Fibroblast of gingiva (primary cell): Measurements from ENCODE around the gene SS18L1.

Experiments
- DNase-seq: peaks from one replicate; pipeline ENCODE4 v3.0.0-alpha.2; 2011; ENCODE audit warnings: low read depth

The SS18L1 gene

GRCh38 chr20:62195736-62196135 is 52.2 kb downstream of the SS18L1 start:
- DNase-seq: no peak

GRCh38 chr20:62196286-62196685 is 52.7 kb downstream of the SS18L1 start:
- no peak for DNase-seq

DNA sequence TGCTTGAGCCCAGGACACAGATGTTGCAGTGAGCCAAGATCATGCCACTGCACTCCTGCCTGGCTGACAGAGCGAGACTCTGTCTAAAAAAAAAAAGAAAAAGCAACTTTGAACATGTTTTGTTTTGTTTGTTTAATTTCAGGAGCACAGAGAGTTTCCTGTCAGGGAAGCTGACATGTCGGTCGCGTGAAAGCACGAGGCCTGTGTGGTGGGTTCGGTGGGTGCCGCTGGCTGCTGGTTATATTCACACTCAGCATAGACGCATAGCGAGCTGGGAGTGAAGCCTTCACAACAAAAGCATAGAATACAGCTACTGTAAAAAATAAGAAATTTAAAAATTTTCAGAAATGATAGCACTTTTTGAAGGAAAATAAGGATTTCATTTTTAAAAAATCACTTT is 53.7 kb downstream of the SS18L1 start:
- DNase-seq: no peak

GRCh38 chr20:62197801-62198200 is 54.2 kb downstream of the SS18L1 start:
- no peak for DNase-seq

GRCh38 chr20:62198496-62198895 is 54.9 kb downstream of the SS18L1 start:
- DNase-seq: no peak

GRCh38 chr20:62198931-62199330 is 55.4 kb downstream of the SS18L1 start:
- no peak for DNase-seq

DNA sequence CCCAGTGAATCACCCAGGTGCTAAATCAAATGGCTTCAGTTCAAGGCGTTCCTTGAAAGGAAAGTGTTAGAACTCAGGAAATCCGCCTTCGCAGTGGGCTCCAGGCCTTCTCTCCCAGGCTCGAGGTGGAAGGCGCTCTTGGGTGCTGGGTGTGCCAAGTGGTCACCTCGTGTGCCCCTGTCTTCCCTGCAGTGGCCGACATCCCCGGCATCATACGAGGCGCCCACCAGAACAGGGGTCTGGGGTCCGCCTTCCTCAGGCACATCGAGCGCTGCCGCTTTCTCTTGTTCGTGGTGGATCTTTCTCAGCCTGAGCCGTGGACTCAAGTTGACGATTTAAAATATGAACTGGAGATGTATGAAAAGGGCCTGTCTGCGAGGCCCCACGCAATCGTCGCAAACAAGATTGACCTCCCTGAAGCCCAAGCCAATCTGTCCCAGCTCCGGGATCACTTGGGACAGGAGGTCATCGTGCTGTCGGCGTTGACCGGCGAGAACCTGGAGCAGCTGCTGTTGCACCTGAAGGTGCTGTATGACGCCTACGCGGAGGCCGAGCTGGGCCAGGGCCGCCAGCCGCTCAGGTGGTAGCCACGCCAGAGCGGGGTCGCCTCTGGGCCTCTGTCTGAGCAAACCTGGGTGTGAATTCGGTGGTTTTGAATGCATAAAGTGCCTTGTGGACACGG is 57.1 kb downstream of the SS18L1 start:
- no peak for DNase-seq

GRCh38 chr20:62201173-62202082 is 57.9 kb downstream of the SS18L1 start:
- no peak for DNase-seq

- DNase-seq: peak; percentile 13
Observed at GRCh38 chr20:62202083-62202395, 58.5 kb downstream of the SS18L1 start.

DNA sequence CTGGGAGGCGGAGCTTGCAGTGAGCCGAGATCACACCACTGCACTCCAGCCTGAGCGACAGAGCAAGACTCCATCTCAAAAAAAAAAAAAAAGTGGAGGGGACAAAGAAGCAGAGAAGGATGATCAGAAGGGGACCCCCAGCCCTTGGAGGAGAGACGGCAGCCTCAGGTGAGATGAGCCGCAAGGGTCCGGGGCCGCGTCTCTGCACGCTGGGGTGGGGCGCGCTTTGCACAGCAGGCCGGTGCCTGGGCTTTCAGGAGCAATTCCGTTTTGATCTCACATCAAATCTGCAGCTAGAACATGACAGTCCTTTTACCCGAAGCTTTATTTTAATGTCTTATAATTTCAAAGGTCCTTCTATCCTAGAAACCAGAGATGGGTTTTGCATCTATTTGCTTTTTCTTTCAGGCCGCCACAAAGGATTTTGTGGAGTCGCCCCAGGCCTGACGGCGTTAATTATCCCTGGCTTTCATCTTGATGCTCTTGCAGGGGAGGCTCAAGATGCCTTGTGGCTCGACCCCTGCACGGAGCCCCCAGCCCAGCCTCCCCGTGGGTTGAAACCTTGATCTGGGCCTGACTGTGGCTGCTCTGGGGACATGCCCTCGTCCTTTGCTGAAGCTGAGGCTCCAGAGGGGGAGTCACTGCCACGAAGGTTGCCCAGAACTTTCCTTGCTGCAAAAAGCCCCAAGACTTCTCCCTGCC is 59.3 kb downstream of the SS18L1 start:
- no peak for DNase-seq

DNA sequence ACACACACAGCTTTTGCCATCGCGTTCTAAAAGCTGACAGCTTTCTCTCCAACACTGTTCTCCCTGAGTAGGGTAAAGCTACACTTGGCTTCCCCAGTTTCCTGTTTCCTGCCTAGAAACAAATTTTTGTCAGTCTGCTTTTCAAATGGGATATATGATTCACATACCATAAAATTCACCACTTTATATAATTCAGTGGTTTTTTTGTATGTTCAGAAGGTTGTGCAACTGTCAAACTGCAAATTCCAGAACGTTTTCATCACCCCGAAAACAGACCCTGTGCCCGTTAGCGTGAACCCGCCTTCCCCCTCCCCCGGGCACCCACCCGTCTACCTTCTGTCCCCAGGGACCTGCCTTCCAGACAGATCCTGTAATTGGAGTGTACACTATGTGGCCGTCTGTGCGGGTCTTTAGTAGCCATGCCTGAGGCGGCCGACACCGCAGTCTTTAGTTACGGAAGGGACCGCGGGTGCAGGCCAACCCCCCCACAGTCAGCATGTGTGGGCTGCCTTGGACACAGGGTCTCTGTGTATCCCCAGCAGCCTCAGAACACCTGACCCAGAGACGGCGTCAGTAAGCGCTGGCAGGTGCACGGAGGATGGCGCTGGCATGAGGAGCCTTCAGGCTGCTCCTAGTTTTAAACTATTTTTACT is 59.9 kb downstream of the SS18L1 start:
- no peak for DNase-seq

DNA sequence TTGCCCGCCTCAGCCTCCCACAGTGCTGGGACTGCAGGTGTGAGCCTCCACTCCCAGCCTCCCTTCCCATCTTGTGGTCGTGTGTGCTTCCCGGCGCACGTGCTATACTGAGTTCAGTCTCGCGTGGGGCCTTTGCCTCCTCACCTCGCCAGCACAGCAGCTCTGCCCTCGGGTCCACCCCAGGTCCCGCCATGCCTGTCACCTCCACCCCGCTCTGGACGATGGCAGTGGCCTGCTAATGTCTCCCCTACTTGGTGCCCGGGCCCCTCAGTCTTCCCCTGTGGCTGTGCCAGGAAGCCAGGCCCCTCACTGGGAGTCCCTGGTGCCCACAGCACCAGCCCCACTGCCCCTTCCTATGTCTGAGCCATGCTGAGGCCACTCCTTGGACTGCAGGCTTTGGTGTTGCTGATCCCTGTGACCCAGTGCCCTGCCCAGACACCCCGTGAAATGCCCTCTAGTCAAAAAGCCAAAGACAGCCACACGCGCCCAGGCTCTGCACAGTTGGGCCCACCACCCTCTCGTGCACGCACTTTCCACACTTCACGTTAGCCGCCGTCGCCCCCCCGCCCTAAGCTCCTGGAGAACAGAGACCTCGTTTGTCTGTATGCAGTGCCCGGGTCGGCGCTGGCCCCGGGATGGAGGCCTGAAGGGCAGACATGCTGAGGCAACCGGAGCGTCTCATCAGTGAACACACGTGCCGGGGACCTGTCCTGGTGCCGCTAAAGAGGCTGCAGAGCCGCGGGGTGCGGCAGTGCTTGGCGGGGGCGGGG is 62.2 kb downstream of the SS18L1 start:
- DNase-seq: no peak

- DNase-seq: no peak
Observed at GRCh38 chr20:62206388-62206775, 62.8 kb downstream of the SS18L1 start.

GRCh38 chr20:62208061-62208794 is 64.7 kb downstream of the SS18L1 start:
- no peak for DNase-seq

DNA sequence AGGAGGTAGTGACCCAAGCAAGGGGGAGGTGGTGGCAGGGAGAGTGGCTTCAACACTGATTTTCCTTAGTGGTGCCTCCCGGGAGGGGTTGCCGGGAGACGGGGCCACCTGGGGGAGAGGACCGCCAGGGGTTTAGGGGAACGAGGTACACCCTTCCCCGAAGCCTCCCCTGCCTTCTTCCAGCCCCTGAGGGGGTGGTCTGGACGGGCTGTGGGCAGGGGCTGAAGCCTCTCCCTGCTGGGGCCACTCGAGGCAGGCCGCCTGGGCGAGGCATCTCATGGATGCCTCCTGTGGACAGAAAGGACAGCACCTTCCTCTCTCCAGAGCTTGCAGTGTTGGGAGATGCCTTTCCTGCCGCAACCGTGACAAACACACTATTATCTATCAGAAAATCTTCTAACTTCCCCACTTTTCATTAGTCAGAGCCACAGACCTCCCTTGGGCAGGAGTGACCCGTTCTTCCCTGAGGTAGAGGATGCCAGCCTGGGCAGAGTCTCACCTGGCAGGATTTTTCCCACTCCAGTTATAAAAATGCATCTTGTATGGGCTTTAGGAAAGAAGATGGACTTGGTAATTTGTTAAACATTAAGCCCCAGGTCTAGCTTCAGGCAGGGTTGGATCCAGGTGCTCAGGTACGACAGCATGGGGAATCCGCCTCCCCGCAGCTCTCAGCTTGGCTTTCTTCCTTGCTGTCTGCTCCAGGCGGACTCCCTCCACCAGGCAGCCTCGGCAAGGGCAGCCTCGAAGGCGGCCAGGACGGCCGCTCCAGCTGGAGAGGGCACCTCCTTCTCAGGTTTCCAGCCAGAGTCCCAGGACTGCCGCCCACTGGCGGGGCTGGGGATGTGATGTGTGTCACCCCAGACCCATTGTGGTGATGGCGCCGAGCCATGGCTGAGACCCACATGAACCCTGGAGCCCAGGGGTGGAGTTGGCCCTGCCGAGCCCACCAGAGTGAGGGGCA is 65.5 kb downstream of the SS18L1 start:
- DNase-seq: no peak

DNA sequence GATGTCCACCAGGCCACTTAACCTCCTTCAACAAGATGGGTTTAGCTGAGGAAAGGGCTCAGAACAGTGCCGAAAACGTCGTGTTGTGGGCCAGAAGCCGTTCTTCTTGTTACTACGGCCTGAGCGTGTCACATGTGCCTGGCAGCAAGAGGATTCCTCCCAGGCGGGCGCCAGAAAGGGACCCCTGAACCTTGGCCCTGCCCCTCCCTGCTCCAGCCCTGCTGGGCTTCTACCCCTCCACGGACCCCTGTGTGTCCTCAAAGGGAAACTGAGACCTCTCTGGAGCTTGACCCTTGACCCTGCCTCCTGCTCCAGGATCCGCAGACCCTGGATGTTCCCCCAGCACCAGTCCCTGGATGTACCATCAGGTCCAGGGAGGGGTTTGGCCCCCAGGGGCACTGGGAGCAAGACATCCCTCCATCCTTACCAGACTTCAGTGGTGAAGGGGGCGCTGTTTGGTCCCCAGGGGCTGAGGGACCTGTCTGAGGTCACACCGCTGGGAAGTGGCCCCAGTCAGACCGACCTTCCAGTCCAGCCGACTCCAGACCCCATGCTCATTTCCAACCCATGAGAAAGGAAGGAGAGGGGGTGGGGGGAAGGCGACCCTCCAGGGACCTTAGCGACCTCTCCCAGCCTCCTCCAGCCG is 66.4 kb downstream of the SS18L1 start:
- no peak for DNase-seq

DNA sequence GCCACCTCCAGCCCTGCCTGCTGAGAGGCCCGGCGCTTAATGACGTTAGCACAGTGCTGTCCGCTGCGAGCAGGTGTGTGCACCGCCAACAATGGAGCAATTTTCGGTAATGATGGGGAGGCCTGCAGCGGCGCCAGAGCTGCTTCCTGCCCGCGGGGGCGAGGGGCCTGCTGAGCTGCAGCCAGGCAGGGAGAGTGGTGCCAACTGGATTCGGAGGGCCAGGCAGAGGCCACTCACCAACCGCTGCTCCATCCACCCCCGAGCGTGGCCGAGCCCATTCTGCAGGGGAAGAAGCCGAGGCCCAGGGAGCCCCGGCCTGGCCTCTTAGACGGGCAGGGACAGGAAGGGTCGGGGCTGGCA is 66.9 kb downstream of the SS18L1 start:
- no peak for DNase-seq

DNA sequence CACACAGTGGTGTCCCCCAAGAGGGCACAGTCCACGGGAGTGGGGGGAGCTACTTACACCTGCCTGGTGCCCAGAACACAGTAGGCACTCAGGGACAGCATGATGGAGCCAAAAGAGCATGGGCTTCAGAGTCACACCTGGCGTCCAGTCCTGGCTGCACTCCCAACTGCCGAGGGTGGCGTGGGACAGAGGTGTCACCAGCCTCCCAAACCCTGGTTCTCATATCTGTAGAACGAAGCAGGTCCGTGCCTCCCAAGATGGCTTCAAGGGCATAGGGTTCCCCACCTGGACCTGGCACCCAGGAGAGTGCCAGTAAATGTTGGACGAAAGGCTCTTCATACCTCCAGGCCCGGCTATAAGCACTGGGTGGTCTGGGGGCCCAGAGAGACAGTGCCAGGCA is 67.6 kb downstream of the SS18L1 start:
- no peak for DNase-seq

GRCh38 chr20:62211769-62212288 is 68.3 kb downstream of the SS18L1 start:
- no peak for DNase-seq
